ENCODE results near the gene INS. TPM values are rescaled to one million over a fixed set of nuclear protein-coding genes. Genes with fewer than 3 reads are reported as not detected.

INS gene
- total RNA-seq, 4 donors from 2014 or later, result not detected

DNA sequence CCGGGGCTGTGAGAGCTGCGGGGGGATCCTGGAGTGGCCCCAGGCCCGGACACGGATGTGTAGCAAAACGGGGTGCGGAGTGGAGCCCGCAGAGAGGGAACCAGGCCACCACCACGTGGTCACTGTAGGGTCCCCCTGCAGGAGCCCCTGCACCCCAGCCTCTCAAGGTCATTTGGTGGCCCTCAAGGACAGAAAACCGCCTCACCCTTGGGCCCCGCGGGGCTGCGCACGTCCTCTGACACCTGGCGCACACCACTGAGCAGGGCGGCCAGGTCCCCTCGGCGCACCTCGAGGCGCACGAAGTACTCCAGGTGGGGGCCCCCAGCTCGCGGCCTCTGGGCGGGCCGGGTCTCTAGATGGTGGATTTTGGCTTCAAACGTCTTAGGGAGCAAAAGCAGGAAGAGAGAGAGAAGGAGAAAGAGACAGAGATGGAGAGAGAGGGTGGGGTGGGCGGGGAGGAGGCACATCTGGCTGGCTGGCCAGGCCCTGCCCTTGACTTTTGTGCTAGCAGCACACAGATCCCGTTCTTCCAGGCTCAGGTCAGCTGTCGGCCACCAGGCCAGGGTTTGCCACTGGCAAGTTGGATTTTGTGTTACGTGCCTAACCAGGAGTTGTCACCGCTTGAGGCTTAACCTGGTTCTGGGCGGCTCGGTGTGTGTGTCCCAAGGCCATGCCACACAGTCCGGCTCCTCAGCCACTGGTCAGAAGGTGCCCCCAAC lies 7.4 kb upstream of the INS start:
- H3K27ac ChIP-seq, result no peak overlapping the region
- H3K36me3 ChIP-seq, result no peaks in the 10 kb centered on the region
- no peaks in the 10 kb centered on the region for H3K9me3 ChIP-seq
- 83 to 84% methylated on average over 16 to 33 of the region's 33 CpGs for WGBS, 2 donors
- no peak for DNase-seq
- H3K27me3 ChIP-seq, result no peaks in the 10 kb centered on the region
- no peak for TF ChIP-seq POLR2A (IDR thresholded peaks at IDR 0.05)
- TF ChIP-seq, protein P1, sequence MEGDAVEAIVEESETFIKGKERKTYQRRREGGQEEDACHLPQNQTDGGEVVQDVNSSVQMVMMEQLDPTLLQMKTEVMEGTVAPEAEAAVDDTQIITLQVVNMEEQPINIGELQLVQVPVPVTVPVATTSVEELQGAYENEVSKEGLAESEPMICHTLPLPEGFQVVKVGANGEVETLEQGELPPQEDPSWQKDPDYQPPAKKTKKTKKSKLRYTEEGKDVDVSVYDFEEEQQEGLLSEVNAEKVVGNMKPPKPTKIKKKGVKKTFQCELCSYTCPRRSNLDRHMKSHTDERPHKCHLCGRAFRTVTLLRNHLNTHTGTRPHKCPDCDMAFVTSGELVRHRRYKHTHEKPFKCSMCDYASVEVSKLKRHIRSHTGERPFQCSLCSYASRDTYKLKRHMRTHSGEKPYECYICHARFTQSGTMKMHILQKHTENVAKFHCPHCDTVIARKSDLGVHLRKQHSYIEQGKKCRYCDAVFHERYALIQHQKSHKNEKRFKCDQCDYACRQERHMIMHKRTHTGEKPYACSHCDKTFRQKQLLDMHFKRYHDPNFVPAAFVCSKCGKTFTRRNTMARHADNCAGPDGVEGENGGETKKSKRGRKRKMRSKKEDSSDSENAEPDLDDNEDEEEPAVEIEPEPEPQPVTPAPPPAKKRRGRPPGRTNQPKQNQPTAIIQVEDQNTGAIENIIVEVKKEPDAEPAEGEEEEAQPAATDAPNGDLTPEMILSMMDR (IDR thresholded peaks at IDR 0.05), result no peak
- no peak overlapping the region for H3K4me3 ChIP-seq (replicated peaks in 1 of 3)
- H3K4me1 ChIP-seq, result peaks cover 7% of the 10 kb centered on the region in 2 donors
- intact Hi-C loops (cut with DNase I), result no loop called here

DNA sequence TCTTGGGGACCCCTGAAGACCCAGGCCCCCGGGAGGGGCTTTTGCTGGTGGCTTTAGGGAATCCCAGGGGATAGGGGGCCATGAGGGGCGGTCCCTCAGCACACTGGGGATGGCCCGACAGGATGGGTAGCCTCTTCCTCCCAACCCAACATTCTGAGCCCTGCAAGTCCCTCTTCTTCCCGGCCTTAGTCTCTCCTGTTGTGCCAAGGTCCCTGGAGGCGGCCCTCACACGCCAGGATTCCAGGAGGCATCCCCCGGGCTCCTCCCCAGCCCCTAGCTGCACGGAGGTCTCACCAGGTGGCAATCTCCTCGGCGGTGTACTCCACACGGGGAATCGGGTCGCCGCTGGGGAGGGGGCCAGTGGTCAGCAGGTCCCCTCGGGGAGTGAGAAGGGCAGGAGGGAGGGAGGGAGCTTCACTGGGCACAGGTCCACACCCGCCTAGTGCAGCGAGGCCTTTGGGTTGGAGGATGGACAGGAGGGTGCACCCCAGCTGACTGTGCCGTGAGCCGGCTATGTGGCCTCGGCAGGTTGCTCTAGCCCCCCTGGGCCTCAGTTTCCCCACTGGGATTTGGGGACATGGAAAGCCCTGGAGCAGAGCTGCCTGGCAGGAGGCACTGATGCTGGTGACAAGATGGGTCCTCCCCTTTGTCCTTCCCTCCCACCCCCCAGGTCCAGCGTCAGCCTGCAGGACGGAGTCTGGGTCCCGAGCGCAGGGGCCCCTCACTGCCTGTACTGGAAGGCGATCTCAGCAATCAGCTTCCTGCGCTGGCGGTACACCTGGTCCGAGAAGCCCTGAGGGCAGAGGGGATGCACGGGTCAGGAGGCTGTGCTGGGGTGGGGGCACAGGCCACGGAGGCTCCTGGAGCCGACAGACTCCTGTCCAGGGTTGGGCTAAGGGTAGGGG lies 6.4 kb upstream of the INS start:
- H3K4me3 ChIP-seq (replicated peaks in 1 of 3), result no peak overlapping the region
- DNase-seq, result no peak
- H3K9me3 ChIP-seq, result no peaks in the 10 kb centered on the region
- H3K4me1 ChIP-seq, result peaks cover 7% of the 10 kb centered on the region in 2 donors
- TF ChIP-seq POLR2A (IDR thresholded peaks at IDR 0.05), result no peak
- TF ChIP-seq, protein P1 (IDR thresholded peaks at IDR 0.05), result no peak
- no peaks in the 10 kb centered on the region for H3K36me3 ChIP-seq
- H3K27ac ChIP-seq, result no peak overlapping the region
- WGBS, 2 donors, result 75 to 85% methylated on average over 21 to 30 of the region's 31 CpGs
- no peaks in the 10 kb centered on the region for H3K27me3 ChIP-seq
- intact Hi-C loops (cut with DNase I), result no loop called here

DNA sequence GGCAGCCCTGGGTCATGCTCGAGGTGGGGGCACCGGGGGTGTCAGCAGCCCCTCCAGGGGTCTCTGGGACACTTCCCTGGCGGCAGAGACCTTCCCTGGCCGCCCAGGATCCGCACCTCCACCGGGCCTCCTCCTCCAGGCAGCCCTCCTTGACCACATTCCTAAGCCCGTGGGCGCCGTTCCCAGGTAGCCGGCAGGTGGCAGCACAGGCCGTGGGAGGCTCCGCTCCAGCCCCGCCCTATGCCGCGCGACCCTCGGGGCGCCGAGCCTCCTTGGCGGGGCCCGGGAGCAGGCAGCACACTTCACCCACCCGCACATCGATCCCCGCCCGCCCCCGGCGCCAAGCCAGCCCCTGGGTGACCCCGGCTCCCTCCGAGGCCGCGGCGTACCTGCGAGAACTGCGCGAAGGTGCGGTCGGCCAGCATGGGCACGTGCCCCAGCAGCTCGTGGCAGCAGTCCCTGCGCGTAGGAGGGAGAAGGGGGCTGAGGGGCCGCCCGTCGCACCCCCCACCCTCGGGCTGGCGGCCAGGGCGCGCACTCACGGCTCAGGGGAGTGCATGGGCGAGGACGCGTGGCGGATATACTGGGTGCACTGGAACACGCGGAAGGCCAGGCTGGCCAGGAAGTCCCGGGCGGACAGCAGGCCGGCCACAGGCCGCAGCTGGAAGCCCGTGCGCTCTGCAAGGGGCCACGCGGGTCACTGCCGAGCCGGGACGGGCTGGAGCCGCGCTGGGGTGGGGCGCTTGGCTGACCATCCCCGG lies 5.3 kb upstream of the INS start:
- H3K27ac ChIP-seq, result no peak overlapping the region
- DNase-seq, result peak; percentile 52 to 72
- no peaks in the 10 kb centered on the region for H3K27me3 ChIP-seq
- no peaks in the 10 kb centered on the region for H3K9me3 ChIP-seq
- no peak for TF ChIP-seq POLR2A (IDR thresholded peaks at IDR 0.05)
- TF ChIP-seq, protein P1 (IDR thresholded peaks at IDR 0.05), result peak in 4 of 6 experiments; percentile 17 to 66 (median 42)
- WGBS, 2 donors, result 0 to 10% methylated on average over 6 to 20 of the region's 70 CpGs
- H3K36me3 ChIP-seq, result no peaks in the 10 kb centered on the region
- intact Hi-C loops (cut with DNase I), result no loop called here
- H3K4me1 ChIP-seq, result peaks cover 7% of the 10 kb centered on the region in 2 donors
- H3K4me3 ChIP-seq (replicated peaks in 1 of 3), result peak overlapping the region in 1 of 3 donors; percentile 8

DNA sequence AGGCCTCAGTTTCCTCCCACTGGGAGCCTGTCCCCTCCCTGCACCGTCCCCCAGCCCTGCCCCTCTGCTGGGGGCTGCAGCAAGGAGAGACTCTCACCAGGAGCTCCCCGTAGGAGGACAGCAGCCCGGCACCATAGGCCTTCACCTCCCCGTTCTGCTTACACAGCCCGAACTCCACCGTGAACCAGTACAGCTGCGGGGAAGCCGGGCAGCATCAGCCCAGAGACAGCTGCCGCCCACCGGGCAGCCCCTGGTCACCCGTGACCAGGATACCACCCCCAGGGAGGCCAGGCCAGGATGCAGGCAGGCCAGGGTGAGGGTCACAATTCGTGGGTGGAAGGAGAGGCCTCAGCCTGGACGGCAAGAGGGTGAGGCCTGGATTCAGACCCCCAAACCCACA lies 4.6 kb upstream of the INS start:
- no peaks in the 10 kb centered on the region for H3K27me3 ChIP-seq

More for the DNA sequence above, 4.6 kb upstream of the INS start:
- no peak for DNase-seq
- Histone ChIP-seq H3K27ac (no peak overlapping the region), H3K4me1 (peaks cover 7% of the 10 kb centered on the region in 2 donors), H3K4me3 (replicated peaks in 1 of 3) (no peak overlapping the region), H3K36me3 (no peaks in the 10 kb centered on the region), H3K9me3 (no peaks in the 10 kb centered on the region)
- 92% methylated on average over 10 to 11 of the region's 13 CpGs for WGBS, 2 donors
- intact Hi-C loops (cut with DNase I), result no loop called here
- TF ChIP-seq, protein P1 (IDR thresholded peaks at IDR 0.05), result no peak
- no peak for TF ChIP-seq POLR2A (IDR thresholded peaks at IDR 0.05)

Data from thyroid gland (tissue), 4 donors.